Measurements from ENCODE around the gene ASGR1. TPM values are rescaled to one million over a fixed set of nuclear protein-coding genes. Genes with fewer than 3 reads are reported as not detected.
A peak's percentile ranks its signal among the peaks of the same experiment; 100 is the strongest.

Gene ASGR1
- total RNA-seq, 2 donors from 2014 or later: 1.9 to 5.4 TPM

DNA sequence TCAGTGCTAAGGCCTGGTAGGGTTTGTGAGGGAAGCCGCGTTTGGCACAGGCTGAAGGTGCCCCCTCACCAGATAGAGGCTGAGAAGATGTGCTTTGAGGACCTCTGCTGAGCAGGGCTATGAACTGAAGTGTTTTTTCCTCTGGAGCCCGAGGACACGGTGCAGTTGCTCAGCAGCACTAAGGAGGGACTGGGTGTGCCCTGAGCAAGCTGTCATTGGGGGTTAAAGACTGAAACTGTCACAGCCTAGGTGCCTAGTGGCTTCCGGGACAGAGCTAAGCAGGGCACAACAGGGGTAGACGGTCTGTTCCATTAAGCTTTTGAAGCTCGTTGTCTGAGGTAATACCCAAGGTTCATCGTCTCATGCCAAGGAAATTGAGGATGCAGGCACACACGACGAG is 39.8 kb downstream of the ASGR1 start:
- no peaks in the 10 kb centered on the region for H3K27me3 ChIP-seq (replicated peaks; ENCODE audit: insufficient read depth)
- no peaks in the 10 kb centered on the region for H3K36me3 ChIP-seq
- H3K4me3 ChIP-seq: no peak overlapping the region
- DNase-seq (ENCODE audit: low spot score) (no peak), ATAC-seq (ENCODE audit: insufficient number of reproducible peaks, low FRiP score, low read depth) (no peak)
- H3K4me1 ChIP-seq (ENCODE audit: control insufficient read depth in 1 of 2, low read depth in 2 of 2): no peaks in the 10 kb centered on the region
- H3K27ac ChIP-seq: no peak overlapping the region
- no peaks in the 10 kb centered on the region for H3K9me3 ChIP-seq
- TF ChIP-seq, protein P1, sequence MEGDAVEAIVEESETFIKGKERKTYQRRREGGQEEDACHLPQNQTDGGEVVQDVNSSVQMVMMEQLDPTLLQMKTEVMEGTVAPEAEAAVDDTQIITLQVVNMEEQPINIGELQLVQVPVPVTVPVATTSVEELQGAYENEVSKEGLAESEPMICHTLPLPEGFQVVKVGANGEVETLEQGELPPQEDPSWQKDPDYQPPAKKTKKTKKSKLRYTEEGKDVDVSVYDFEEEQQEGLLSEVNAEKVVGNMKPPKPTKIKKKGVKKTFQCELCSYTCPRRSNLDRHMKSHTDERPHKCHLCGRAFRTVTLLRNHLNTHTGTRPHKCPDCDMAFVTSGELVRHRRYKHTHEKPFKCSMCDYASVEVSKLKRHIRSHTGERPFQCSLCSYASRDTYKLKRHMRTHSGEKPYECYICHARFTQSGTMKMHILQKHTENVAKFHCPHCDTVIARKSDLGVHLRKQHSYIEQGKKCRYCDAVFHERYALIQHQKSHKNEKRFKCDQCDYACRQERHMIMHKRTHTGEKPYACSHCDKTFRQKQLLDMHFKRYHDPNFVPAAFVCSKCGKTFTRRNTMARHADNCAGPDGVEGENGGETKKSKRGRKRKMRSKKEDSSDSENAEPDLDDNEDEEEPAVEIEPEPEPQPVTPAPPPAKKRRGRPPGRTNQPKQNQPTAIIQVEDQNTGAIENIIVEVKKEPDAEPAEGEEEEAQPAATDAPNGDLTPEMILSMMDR (IDR thresholded peaks at IDR 0.05): no peak

- Histone ChIP-seq H3K4me1 (ENCODE audit: control insufficient read depth in 1 of 2, low read depth in 2 of 2) (no peaks in the 10 kb centered on the region), H3K4me3 (no peak overlapping the region), H3K27me3 (replicated peaks; ENCODE audit: insufficient read depth) (no peaks in the 10 kb centered on the region), H3K9me3 (no peaks in the 10 kb centered on the region), H3K36me3 (no peaks in the 10 kb centered on the region), H3K27ac (no peak overlapping the region)
- DNase-seq (ENCODE audit: low spot score) (no peak), ATAC-seq (ENCODE audit: insufficient number of reproducible peaks, low FRiP score, low read depth) (no peak)
- TF ChIP-seq, protein P1 (IDR thresholded peaks at IDR 0.05): no peak
Observed at GRCh38 chr17:7138800-7139381, 40.3 kb downstream of the ASGR1 start.

- no peaks in the 10 kb centered on the region for H3K4me1 ChIP-seq (ENCODE audit: control insufficient read depth in 1 of 2, low read depth in 2 of 2)
- DNase-seq (ENCODE audit: low spot score): no peak
- H3K4me3 ChIP-seq: no peak overlapping the region
- H3K27ac ChIP-seq: no peak overlapping the region
- no peaks in the 10 kb centered on the region for H3K27me3 ChIP-seq (replicated peaks; ENCODE audit: insufficient read depth)
- no peaks in the 10 kb centered on the region for H3K36me3 ChIP-seq
- no peaks in the 10 kb centered on the region for H3K9me3 ChIP-seq
- TF ChIP-seq, protein P1 (IDR thresholded peaks at IDR 0.05): no peak
- no peak for ATAC-seq (ENCODE audit: insufficient number of reproducible peaks, low FRiP score, low read depth)
Observed at GRCh38 chr17:7137171-7137943, 41.8 kb downstream of the ASGR1 start.

GRCh38 chr17:7136266-7136877 is 42.8 kb downstream of the ASGR1 start:
- H3K4me3 ChIP-seq: peak overlapping the region; percentile 31
- no peak for ATAC-seq (ENCODE audit: insufficient number of reproducible peaks, low FRiP score, low read depth)
- no peaks in the 10 kb centered on the region for H3K27me3 ChIP-seq (replicated peaks; ENCODE audit: insufficient read depth)
- TF ChIP-seq, protein P1 (IDR thresholded peaks at IDR 0.05): peak; percentile 79
- H3K36me3 ChIP-seq: no peaks in the 10 kb centered on the region
- H3K4me1 ChIP-seq (ENCODE audit: control insufficient read depth in 1 of 2, low read depth in 2 of 2): no peaks in the 10 kb centered on the region
- H3K9me3 ChIP-seq: no peaks in the 10 kb centered on the region
- peak; percentile 32 for DNase-seq (ENCODE audit: low spot score)
- H3K27ac ChIP-seq: no peak overlapping the region

GRCh38 chr17:7133916-7134315 is 45.3 kb downstream of the ASGR1 start:
- Histone ChIP-seq H3K4me1 (ENCODE audit: control insufficient read depth in 1 of 2, low read depth in 2 of 2) (no peaks in the 10 kb centered on the region), H3K27me3 (replicated peaks; ENCODE audit: insufficient read depth) (no peaks in the 10 kb centered on the region), H3K4me3 (no peak overlapping the region), H3K27ac (no peak overlapping the region), H3K9me3 (no peaks in the 10 kb centered on the region), H3K36me3 (no peaks in the 10 kb centered on the region)
- no peak for ATAC-seq (ENCODE audit: insufficient number of reproducible peaks, low FRiP score, low read depth)
- TF ChIP-seq, protein P1 (IDR thresholded peaks at IDR 0.05): no peak
- no peak for DNase-seq (ENCODE audit: low spot score)

All from thoracic aorta (tissue), 2 donors.